Endometrium (tissue), 2 donors: ENCODE measurements around the gene NPM1.
"Not testable (repeated sequence)": the region's sequence is repeated elsewhere in the genome, so short reads cannot be mapped to it uniquely, and the experiment has no call there.

Experiments
- FAIRE-seq: peaks from 2 replicates; lab custom pipeline; 2012; peaks lifted over from hg19 to GRCh38; lab: Jason Lieb, UNC
- donor health status: control.
- donor health status: control.

Gene NPM1

GRCh38 chr5:171413153-171413910 lies 25.7 kb downstream of the NPM1 start:
- no peak for FAIRE-seq

- FAIRE-seq: not testable (repeated sequence)
These were observed 26.3 kb downstream of the NPM1 start for GRCh38 chr5:171413993-171414392.

GRCh38 chr5:171415115-171415730 lies 27.6 kb downstream of the NPM1 start:
- FAIRE-seq: no peak

GRCh38 chr5:171416160-171417049 lies 28.8 kb downstream of the NPM1 start:
- no peak for FAIRE-seq

- no peak for FAIRE-seq
These were observed 30.8 kb downstream of the NPM1 start for GRCh38 chr5:171418316-171418981.

- no peak for FAIRE-seq
These were observed 31.5 kb downstream of the NPM1 start, which contains the start of gene FGF18 for GRCh38 chr5:171418982-171419687. Gene FGF18 (plus strand): TSS chr5:171419647. CDS start chr5:171420200, 553 bp downstream.

- FAIRE-seq: no peak
These were observed 32.2 kb downstream of the NPM1 start for GRCh38 chr5:171419688-171420430.

- no peak for FAIRE-seq
These were observed 33.0 kb downstream of the NPM1 start for GRCh38 chr5:171420431-171421241.

GRCh38 chr5:171421331-171422262 lies 33.9 kb downstream of the NPM1 start:
- FAIRE-seq: no peak

GRCh38 chr5:171422495-171422894 lies 34.8 kb downstream of the NPM1 start:
- FAIRE-seq: no peak

- no peak for FAIRE-seq
These were observed 35.4 kb downstream of the NPM1 start for GRCh38 chr5:171422902-171423663.

- FAIRE-seq: no peak
These were observed 37.1 kb downstream of the NPM1 start for GRCh38 chr5:171424726-171425125.

- FAIRE-seq: no peak
These were observed 38.1 kb downstream of the NPM1 start for GRCh38 chr5:171425596-171426244.

GRCh38 chr5:171426266-171426665 lies 38.6 kb downstream of the NPM1 start:
- FAIRE-seq: no peak

- FAIRE-seq: no peak
These were observed 39.0 kb downstream of the NPM1 start for GRCh38 chr5:171426680-171427079.

GRCh38 chr5:171427318-171428167 lies 39.9 kb downstream of the NPM1 start:
- FAIRE-seq: no peak
